Keratinocyte (primary cell): Measurements from ENCODE around the gene RPS8.

Experiments used
- EZH2 ChIP-seq: IDR thresholded peaks from one replicate; pipeline ENCODE4 v1.6.1; 2012; ENCODE audit warnings: inconsistent platforms, mild to moderate bottlenecking, low read length, moderate library complexity
- TF ChIP-seq, protein P1 (sequence below), 3 experiments: IDR thresholded peaks in 1 of 3; conservative IDR thresholded peaks in 1 of 3; optimal IDR thresholded peaks in 1 of 3; 2 replicates in 2 of 3; 3 replicates in 1 of 3; pipeline versions ENCODE3 to v1.5.1; 2011; ENCODE audit warnings: low read length in 3 of 3, mild to moderate bottlenecking in 3 of 3, moderate library complexity in 2 of 3, control low read depth in 1 of 3, inconsistent platforms in 1 of 3; ENCODE audit not compliant: insufficient read depth in 2 of 3; ENCODE audit errors: extremely low read depth in 1 of 3

DNA sequence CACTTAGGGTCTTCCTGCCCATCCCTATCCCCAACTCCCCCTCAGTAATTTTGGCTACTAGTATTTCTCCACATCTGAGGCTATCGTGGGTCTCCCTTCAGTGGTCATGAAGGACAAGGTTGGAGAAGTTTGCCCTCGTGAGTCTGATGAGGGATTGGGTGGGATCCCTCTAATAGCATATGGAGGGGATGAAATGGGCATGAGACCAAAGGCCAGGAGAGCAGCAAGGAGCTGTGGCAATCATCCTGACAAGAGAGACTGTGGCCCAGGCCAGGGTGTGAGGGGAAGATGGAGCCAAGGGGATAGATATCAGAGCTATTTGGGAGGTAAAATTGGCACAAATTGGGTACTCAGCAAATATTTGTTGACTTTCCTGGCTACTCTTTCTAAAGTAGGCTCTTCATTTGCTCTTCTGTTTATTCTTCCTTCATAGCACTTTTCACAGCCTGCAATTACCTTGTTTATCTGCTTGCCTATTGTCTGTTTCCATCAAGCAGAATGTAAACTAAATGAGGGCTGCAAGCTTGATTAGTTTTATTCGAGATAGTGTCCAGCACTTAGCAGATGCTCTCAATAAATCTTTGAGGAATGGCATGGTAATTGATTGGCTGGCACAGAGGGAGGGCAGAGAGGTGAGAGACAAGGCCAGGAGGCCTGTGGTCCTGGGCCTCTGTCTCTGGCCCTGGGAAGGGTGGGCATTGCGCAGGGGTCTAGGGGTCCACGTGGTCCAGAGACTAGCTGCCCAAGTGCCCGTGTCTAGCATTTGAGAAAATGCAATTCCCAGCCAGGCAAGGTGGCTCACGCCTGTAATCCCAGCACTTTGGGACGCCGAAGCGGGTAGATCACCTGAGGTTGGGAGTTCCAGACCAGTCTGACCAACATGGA lies 23.4 kb downstream of the RPS8 start:
- TF ChIP-seq, protein P1, sequence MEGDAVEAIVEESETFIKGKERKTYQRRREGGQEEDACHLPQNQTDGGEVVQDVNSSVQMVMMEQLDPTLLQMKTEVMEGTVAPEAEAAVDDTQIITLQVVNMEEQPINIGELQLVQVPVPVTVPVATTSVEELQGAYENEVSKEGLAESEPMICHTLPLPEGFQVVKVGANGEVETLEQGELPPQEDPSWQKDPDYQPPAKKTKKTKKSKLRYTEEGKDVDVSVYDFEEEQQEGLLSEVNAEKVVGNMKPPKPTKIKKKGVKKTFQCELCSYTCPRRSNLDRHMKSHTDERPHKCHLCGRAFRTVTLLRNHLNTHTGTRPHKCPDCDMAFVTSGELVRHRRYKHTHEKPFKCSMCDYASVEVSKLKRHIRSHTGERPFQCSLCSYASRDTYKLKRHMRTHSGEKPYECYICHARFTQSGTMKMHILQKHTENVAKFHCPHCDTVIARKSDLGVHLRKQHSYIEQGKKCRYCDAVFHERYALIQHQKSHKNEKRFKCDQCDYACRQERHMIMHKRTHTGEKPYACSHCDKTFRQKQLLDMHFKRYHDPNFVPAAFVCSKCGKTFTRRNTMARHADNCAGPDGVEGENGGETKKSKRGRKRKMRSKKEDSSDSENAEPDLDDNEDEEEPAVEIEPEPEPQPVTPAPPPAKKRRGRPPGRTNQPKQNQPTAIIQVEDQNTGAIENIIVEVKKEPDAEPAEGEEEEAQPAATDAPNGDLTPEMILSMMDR (optimal IDR thresholded peaks at IDR 0.05 in 1 of 3, IDR thresholded peaks at IDR 0.05 in 1 of 3, conservative IDR thresholded peaks at IDR 0.05 in 1 of 3; ENCODE audit: extremely low read depth in 1 of 3, insufficient read depth in 2 of 3, low read length in 3 of 3), result no peak
- TF ChIP-seq EZH2, result no peak
